ENCODE data around the gene ELL2.

Gene ELL2

GRCh38 chr5:95976606-95977005 is 15.0 kb upstream of the ELL2 start:
- DNase-seq: no peak

DNA sequence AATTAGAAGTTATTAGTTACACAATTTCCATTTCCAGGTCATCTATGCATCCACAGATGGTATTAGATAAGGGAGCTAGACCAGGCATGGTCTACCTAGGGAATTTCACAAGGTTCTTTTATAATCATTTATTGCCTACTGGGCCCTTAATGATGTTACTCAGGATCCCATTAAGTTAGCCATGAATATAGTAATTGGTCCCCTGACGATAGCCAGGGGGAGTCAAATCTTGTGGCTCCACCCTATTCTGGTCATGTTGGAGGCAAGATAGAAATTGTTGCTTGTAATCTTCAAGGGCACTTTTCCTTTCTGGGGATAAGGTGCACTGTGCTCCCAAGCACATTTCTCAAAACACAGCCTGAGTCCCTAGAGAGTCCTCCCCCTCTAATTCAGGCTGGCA is 14.1 kb upstream of the ELL2 start:
- DNase-seq: no peak

GRCh38 chr5:95973793-95974325 is 12.2 kb upstream of the ELL2 start:
- DNase-seq: no peak

GRCh38 chr5:95972196-95972595 is 10.5 kb upstream of the ELL2 start:
- no peak for DNase-seq

DNA sequence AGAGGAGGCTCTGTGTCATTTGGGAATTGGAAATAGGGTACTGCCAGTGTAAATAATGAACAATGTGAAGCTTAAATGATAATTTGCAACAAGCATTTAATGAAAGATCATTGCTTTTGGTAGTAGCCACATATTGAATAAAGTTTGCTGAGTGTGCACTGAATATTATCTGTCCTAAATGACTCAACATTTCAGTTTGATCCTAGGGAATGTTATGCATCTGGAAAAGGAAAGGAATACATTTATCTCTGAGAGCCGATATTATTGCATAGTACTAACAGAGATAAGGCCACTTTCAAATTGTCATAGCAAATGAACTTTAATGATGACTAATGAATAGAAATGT is 8.7 kb upstream of the ELL2 start:
- no peak for DNase-seq

- no peak for DNase-seq
These were observed 8.2 kb upstream of the ELL2 start for GRCh38 chr5:95969651-95970358.

DNA sequence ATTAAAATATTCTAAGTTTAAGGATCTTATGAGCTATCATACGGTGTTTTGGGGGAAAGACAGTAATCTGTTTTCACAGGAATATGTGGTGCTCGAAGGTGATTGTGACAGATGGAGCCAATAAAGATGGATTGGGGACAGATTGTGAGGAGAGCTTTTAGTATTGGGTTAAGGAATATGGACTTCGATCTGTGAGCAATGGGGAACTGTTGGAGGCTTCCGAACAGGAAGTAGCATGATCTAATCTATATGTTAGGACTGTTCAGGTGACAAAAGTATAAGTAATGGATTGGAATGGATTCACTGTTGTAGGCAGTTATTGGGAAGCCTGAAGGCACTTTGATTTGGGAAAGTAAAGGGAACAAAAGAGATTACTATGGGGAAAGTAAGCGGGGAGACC is 7.4 kb upstream of the ELL2 start:
- DNase-seq: no peak

DNA sequence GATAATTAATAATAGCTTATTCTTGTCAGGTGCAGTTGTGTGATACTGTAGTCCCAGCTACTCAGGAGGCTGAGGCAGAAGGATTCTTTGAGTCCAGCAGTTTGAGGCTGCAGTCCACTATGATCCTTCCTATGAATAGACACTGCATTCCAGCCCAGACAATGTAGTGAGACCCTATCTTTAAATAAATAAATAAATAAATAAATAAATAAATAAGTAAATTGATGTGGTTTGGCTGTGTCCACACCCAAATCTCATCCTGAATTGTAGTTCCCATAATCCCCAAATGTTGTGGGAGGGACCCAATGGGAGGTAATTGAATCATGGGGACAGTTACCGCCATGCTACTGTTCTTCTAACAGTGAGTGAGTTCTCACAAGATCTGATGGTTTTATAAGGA is 5.6 kb upstream of the ELL2 start:
- DNase-seq: no peak

DNA sequence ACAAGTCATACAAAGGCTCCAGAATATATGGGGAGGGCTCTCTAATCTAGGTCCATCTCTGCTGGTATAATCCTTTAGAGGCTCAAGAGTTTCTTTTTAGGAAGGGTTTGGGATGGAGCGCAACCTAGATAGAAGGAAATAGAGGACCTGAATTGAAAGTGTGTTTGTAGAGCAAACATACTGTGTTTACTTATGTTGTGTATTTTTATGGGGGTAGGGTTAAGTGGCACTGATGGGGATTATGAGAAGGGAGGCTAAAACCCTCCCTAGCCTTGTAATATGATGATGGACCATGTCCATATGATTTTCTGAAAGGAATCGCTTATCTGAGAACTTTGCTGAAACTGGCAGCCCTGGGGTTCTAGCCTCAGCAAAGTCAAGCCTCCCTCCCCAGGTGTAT is 4.4 kb upstream of the ELL2 start:
- no peak for DNase-seq

DNA sequence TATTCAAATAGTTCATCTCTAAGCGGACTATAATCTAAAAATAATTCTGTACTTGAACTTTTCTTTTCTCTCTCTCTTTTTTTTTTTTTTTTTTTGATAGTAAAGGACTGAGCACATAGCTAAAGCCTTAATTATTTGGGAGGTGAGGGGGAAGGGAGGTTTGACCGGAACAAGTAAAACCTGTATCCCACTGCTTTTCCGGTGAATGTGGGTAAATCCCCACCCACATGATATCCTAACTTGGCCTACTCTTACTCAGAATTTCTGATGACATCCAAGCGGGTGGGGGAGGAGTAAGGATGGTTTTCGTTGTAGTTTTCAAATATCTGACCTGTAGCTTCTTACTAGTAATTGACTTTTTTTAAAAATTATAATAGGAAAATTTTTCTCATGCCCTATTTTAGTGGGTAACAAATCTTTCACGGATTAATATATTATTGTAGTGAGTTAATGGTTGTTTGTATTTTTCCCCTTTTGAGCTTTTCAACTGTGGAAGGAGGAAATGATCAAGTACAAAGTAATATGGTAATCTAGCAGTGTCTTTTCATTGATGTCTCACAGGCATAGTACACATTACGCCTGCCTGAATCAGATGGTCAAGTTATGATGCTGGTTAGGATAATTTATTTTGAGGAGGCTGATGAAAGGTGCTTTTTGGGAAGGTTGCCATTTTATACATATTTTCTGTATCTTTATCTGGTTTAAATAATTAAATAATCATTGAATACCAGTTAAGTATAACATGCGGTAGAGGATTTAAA is 2.2 kb upstream of the ELL2 start:
- DNase-seq: peak; percentile 50

- no peak for DNase-seq
These were observed 1.1 kb upstream of the ELL2 start for GRCh38 chr5:95962785-95963184.

DNA sequence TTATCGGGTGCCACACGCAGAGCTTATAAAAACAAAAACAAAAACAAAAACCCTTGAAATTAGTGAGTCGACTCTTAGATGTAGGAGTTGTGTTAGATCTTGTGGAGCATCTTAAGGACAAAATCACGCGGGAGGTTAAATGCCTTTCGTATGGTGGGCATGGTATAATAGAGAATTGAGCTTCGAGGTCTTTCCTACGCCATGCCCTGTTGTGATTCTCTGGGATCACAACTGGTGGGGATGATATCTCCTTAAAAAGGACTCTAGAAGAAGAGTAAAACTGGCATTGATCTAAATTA is 773 bp upstream of the ELL2 start:
- DNase-seq: no peak

DNA sequence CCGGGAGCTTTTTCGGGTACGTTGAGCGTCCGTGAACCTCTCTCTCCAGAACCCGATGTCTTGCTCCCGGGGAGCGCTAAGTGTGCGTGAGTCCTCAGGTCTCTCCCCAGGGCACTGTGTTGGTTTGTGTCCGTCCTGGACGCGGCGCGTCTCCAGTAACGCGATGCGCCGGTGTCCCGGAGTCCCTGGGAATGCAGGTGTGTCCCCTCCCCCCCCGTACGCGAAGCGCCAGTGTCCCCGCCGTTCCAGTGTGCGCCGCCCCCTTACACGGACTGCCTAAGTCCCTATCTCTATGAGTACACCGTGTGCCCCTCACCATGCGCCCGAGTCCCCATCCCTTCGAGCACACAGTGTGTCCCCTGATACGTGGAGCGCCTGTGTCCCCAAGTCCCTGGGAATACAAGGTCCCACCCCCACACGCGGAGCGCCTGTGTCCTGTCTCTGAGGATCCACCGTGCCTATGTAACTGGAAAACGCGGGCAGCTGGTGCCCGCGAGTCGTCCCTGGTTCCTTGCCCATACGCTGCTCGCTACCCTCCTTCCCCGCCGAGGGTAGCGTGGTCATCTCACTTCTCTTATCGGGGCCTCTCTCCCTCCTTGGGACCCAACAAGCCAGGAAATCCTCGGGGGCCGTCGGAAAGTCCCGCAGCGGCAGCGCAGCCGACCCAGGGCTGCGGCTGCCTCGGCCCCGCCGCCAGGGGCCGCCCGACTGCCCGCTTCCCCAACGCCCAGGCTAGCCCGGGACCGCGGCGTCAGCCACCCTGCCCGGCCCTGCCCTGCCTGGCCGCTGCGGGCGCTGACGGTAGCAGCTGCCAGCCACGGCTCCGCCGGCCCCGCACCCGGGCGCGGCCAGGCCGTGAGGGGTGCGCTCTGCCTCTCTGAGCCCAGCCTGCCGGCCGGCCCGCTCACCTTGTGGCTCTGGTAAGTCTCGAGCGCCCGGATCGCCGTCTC is 709 bp downstream of the ELL2 start:
- peak; percentile 81 for DNase-seq

DNA sequence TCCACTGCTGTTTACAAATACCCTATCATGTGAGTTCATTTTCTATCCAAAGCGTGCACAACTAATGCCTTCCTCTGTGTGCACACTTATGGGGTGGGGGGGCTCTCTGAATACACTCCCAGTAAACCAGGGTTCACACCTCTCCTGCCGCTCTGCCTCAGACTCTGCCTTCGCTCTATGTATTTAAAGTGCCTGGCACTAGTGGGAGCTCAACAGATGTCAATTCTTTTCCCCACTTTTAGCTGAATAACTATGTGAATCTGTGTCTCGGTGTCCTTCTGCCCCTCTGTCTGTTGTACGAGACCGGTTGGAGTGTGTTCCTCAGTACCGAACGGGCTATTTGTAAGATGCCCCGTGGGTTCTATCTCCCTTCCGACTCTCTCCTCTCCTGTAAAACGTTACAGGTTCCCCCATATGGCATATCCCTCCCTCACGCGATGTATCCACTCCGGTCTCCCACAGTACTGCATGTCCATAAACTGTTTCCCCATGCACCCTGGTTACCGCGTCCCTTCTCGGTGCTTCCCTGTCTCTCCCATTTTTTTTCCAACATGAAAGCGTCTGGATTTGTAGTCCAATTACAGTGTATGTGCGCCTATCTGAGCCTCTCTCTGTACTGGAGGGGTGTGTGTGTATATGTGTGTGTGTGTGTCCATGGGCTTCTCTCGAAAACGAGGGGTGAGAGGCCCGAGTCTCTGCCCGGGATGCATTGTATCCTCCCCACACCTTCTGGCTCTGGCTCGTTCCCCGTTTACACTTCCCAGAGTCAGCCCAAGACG is 1.6 kb downstream of the ELL2 start:
- no peak for DNase-seq

GRCh38 chr5:95959051-95959887 is 2.4 kb downstream of the ELL2 start:
- no peak for DNase-seq

DNA sequence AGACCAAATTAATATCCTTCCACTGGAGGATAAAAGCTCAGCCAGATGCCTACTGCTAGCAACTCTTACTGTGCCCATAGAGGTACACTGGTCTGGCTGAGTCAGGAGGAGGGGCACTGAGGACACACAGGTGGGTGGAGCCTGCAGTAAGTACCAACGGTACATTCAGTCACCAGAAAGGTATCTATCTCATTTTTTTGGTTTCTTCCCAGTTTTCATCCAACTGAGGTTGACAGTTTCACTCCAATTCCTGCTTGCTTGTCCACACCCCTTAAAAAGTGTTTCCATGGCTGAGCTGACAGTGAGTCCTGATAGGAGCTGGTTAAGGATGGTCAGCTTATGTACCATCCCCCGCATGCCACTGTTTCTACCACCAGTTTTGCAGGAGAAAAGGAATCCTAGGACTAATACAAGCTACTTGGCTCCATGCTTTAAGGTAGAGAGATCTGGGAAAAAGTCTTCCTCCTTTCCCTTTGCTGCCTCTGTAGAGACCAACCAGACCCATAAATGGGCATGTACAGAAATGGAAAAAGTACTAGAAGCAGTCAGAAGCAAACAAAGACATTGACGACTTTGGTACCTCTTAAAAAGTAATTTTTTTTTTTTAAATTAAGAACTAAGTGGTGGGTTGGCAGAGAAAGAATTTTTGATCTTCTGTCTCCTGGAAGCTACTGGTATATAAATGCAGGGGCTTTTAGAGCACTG is 3.2 kb downstream of the ELL2 start:
- DNase-seq: no peak

DNA sequence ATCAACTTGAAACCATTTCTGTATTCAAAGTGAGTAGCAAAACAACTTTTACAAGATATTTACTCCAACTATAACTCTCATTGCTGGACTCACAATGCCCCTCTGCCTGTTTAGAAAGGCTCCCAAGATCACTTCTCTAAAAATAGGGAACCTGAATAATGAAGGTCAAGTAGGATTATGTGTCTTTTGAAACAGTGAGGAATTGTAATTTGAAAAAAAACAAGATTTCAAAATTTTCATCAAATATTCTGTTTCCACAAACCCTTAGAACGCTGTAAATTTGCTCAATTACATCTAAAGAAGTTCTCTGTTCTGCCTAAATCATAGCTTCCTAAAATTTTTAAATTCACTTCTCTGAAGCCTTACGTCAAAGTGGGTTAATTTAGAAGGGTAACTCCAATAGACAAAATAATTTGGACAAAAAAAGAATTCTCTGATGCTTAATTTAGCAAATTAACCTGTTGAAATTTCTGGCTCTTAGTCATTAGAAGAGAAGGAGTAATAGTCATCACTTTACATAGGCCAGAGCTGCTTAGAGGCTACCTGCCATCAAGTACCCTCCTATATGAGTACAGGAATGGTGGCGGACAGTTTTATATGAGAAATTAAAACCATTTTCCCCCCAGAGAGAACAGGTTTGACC is 4.0 kb downstream of the ELL2 start:
- no peak for DNase-seq

DNA sequence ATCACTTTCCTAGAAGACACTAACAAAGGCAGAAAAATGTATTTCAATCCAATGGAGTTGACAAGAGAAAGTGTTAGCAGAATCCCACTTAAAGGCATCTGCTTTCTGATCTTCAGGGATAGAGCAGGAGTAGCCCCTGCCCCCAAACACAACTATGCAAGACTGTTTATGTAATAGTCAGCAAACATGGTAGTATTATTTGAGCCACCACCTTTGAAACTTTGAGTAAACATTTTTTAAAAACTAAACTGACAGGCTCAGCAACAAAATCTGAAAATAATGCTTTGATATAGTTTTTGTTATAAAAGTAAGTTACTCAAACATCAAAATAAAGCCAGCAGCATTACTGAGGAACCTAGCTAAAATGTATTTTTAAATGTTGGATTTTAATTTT is 4.8 kb downstream of the ELL2 start:
- no peak for DNase-seq

- DNase-seq: no peak
These were observed 5.4 kb downstream of the ELL2 start for GRCh38 chr5:95956021-95956899.

DNA sequence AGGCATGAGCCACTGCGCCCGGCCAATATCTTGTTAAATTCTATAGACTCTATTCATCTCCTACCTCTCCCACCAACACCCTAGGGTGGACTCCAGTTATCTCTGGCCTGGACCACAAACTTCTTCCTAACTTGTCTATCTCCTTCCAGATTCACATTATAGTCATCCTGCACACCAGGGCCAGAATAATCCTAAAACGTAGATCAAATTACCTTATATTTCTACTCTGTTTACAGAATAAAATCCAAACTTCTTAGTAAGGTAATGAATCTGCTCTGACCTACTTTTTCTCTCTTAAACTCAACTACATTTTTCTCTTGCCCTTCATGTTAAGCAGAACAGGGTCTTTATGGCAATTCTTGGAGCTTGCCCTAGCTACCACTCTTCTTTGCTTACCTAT is 6.9 kb downstream of the ELL2 start:
- DNase-seq: no peak
